Activated naive CD4-positive, alpha-beta T cell treated with anti-CD3 and anti-CD28 coated beads, Interleukin-2, amount 50 U/mL, for 24 hours (primary cell): ENCODE measurements around the gene RAB1B.
"Not testable (repeated sequence)": the region's sequence is repeated elsewhere in the genome, so short reads cannot be mapped to it uniquely, and the experiment has no call there.

ENCODE experiments used
- H3K27ac Mint-ChIP-seq: one replicate; pipeline ENCODE4 v1.8.0; 2021; ENCODE audit warnings: mild to moderate bottlenecking, mixed read lengths
- H3K27me3 Mint-ChIP-seq: one replicate; pipeline ENCODE4 v1.8.0; 2021; ENCODE audit warnings: mixed read lengths
- H3K36me3 Mint-ChIP-seq: one replicate; pipeline ENCODE4 v1.8.0; 2021; ENCODE audit warnings: mixed read lengths
- H3K4me1 Mint-ChIP-seq: one replicate; pipeline ENCODE4 v1.8.0; 2021; ENCODE audit warnings: mixed read lengths
- H3K4me3 Mint-ChIP-seq: one replicate; pipeline ENCODE4 v1.8.0; 2021; ENCODE audit warnings: mild to moderate bottlenecking, mixed read lengths
- H3K9me3 Mint-ChIP-seq: one replicate; pipeline ENCODE4 v1.8.0; 2021; ENCODE audit warnings: mixed read lengths

Gene RAB1B

GRCh38 chr11:66272596-66272995 lies 4.2 kb downstream of the RAB1B start:
- H3K4me1 Mint-ChIP-seq = peaks cover 39% of the 10 kb centered on the region
- peaks cover 8% of the 10 kb centered on the region for H3K36me3 Mint-ChIP-seq
- peak overlapping the region; percentile 77 for H3K27ac Mint-ChIP-seq
- H3K4me3 Mint-ChIP-seq = peak overlapping the region; percentile 23
- H3K9me3 Mint-ChIP-seq = no peaks in the 10 kb centered on the region
- H3K27me3 Mint-ChIP-seq = no peaks in the 10 kb centered on the region

- peaks cover 38% of the 10 kb centered on the region for H3K4me1 Mint-ChIP-seq
- no peak overlapping the region for H3K4me3 Mint-ChIP-seq
- no peak overlapping the region for H3K27ac Mint-ChIP-seq
- H3K27me3 Mint-ChIP-seq = no peaks in the 10 kb centered on the region
- H3K9me3 Mint-ChIP-seq = no peaks in the 10 kb centered on the region
- peaks cover 8% of the 10 kb centered on the region for H3K36me3 Mint-ChIP-seq
Measured at GRCh38 chr11:66274219-66274618, 5.8 kb downstream of the RAB1B start.

- no peaks in the 10 kb centered on the region for H3K9me3 Mint-ChIP-seq
- peaks cover 8% of the 10 kb centered on the region for H3K36me3 Mint-ChIP-seq
- no peak overlapping the region for H3K4me3 Mint-ChIP-seq
- H3K27ac Mint-ChIP-seq = peak overlapping the region; percentile 65
- peaks cover 31% of the 10 kb centered on the region for H3K4me1 Mint-ChIP-seq
- H3K27me3 Mint-ChIP-seq = no peaks in the 10 kb centered on the region
Measured at GRCh38 chr11:66275396-66275795, 7.0 kb downstream of the RAB1B start.

DNA sequence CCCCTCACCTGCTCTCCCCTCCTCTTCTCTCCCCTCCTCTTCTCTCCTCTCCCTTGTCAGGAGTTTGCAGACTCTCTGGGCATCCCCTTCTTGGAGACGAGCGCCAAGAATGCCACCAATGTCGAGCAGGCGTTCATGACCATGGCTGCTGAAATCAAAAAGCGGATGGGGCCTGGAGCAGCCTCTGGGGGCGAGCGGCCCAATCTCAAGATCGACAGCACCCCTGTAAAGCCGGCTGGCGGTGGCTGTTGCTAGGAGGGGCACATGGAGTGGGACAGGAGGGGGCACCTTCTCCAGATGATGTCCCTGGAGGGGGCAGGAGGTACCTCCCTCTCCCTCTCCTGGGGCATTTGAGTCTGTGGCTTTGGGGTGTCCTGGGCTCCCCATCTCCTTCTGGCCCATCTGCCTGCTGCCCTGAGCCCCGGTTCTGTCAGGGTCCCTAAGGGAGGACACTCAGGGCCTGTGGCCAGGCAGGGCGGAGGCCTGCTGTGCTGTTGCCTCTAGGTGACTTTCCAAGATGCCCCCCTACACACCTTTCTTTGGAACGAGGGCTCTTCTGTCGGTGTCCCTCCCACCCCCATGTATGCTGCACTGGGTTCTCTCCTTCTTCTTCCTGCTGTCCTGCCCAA lies 7.7 kb downstream of the RAB1B start:
- no peaks in the 10 kb centered on the region for H3K9me3 Mint-ChIP-seq
- no peak overlapping the region for H3K27ac Mint-ChIP-seq
- H3K4me3 Mint-ChIP-seq = no peak overlapping the region
- peaks cover under 1% of the 10 kb centered on the region for H3K27me3 Mint-ChIP-seq
- H3K4me1 Mint-ChIP-seq = peaks cover 28% of the 10 kb centered on the region
- peaks cover 6% of the 10 kb centered on the region for H3K36me3 Mint-ChIP-seq

GRCh38 chr11:66276619-66277018 lies 8.2 kb downstream of the RAB1B start:
- not testable (repeated sequence) for H3K9me3 Mint-ChIP-seq, H3K27ac Mint-ChIP-seq, H3K4me3 Mint-ChIP-seq, H3K36me3 Mint-ChIP-seq, H3K27me3 Mint-ChIP-seq
- peaks cover 32% of the 10 kb centered on the region for H3K4me1 Mint-ChIP-seq

GRCh38 chr11:66277064-66277463 lies 8.6 kb downstream of the RAB1B start:
- not testable (repeated sequence) for H3K36me3 Mint-ChIP-seq, H3K9me3 Mint-ChIP-seq, H3K27ac Mint-ChIP-seq, H3K27me3 Mint-ChIP-seq
- peak overlapping the region; percentile 26 for H3K4me3 Mint-ChIP-seq
- peaks cover 31% of the 10 kb centered on the region for H3K4me1 Mint-ChIP-seq

DNA sequence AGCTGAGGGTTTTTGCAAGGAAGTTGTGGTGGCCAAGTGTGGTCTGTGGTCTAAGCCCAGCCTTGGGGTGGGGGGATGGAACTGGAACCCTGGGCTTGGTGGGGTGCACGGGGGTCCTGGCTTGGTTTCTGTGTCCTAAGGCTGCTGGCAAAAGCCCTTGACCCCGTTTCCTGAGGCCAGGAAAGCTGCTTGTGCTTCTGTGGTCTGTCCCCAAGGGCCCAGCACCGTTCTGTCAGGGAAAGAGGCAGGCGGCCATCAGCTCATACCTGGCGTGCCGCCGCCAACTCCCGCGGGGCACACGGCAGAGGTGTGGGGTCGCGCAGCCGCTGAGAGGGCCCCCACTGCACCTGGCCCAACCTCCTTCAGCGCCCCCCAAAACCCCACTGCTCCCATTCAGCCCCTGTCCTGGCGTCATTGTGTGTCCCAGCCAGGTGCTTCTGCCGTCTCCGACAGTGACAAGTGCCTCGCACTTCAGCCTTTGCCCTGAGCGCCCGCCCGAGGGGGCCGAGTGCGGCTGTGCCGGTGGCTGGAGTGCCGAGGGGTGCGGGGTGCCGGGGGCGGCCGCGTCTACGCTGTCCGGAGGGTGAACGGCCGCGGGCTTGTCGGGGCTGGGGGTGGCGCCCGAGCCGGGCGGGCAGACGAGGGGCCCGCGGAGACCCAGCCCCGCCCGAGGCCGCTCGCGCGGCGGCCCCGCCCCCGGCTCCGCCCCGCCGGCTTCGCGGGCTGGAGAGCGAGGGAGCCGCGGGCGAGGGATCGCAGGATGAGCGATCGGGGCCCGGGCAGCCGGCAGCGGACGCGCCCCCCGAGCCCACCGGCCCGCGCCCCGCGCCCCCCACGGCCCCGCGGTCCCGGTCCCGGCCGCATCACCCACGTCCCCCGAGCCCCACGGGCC lies 9.3 kb downstream of the RAB1B start, which contains the start of gene CNIH2:
CNIH2 (plus strand) TSS at position 705 of the 892 bp plus-strand sequence. CDS start 282 bp downstream, outside the sequence.
- Mint-ChIP-seq H3K9me3 (no peaks in the 10 kb centered on the region), H3K36me3 (peaks cover 5% of the 10 kb centered on the region), H3K4me3 (peak within 1 kb of the TSS; percentile 66), H3K4me1 (peaks cover 34% of the 10 kb centered on the region), H3K27ac (peak within 1 kb of the TSS; percentile 62), H3K27me3 (peaks cover 1% of the 10 kb centered on the region)

DNA sequence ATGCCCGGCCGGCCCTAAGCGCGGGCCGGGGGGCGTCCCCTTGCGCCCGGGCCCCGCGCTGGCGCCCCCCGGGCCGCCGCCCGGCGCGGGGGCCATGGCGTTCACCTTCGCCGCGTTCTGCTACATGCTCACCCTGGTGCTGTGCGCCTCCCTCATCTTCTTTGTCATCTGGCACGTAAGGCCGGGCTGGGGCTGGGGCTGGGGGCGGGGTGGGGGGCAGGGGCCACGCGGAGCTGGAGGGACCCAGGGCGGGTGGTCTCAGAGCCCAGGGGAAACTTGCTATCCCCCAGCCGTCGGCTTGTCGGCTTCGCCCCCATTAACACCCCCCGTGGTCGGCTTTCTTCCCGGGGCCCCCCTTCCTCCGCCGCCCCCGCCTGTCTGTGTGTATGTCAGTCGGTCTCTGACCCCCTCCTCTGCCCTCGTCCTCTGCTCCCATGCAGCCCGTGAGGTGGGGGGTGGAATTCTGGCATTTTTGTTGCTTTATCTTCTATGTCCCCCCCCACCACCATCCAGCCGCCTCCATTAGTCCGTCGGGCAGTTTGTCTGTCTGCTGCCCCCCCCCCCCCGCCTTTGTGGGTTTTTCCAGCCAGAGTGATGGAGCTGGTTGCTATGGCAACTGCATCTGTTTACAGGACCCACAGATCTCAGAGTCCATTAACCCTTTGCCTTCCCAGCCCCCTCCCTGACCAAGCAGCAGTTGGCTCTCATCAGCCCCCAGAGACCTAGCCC lies 10.1 kb downstream of the RAB1B start:
- peak overlapping the region; percentile 66 for H3K4me3 Mint-ChIP-seq
- no peaks in the 10 kb centered on the region for H3K9me3 Mint-ChIP-seq
- peaks cover 37% of the 10 kb centered on the region for H3K4me1 Mint-ChIP-seq
- peak overlapping the region; percentile 62 for H3K27ac Mint-ChIP-seq
- H3K36me3 Mint-ChIP-seq = peaks cover 2% of the 10 kb centered on the region
- H3K27me3 Mint-ChIP-seq = peaks cover 1% of the 10 kb centered on the region

- peaks cover 35% of the 10 kb centered on the region for H3K4me1 Mint-ChIP-seq
- peaks cover 1% of the 10 kb centered on the region for H3K27me3 Mint-ChIP-seq
- no peak overlapping the region for H3K27ac Mint-ChIP-seq
- peak overlapping the region; percentile 66 for H3K4me3 Mint-ChIP-seq
- no peaks in the 10 kb centered on the region for H3K9me3 Mint-ChIP-seq
- H3K36me3 Mint-ChIP-seq = no peaks in the 10 kb centered on the region
Measured at GRCh38 chr11:66279092-66279734, 10.8 kb downstream of the RAB1B start.

GRCh38 chr11:66280428-66280827 lies 12.0 kb downstream of the RAB1B start:
- H3K36me3 Mint-ChIP-seq = no peaks in the 10 kb centered on the region
- H3K4me1 Mint-ChIP-seq = peaks cover 35% of the 10 kb centered on the region
- no peak overlapping the region for H3K4me3 Mint-ChIP-seq
- H3K9me3 Mint-ChIP-seq = no peaks in the 10 kb centered on the region
- peaks cover 1% of the 10 kb centered on the region for H3K27me3 Mint-ChIP-seq
- H3K27ac Mint-ChIP-seq = no peak overlapping the region

DNA sequence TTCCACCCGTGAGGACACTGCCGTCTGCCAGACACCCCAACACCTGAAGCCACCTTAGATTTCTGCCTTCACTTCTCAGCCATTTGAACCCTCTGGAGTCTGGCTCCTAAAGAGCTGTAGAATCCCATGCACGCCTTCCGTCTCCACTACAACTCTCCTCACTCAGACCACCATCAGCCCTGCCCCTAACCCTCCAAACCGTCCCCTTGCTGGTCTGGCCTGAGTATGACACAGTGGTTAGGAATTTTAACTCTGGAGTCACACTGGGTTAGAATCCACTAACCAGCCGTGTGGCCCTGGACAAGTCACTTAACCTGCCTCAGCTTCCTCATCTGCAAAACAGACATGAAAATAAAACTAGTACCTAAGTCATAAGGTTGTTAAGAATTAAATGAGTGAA lies 12.6 kb downstream of the RAB1B start:
- peak overlapping the region; percentile 20 for H3K4me3 Mint-ChIP-seq
- peak overlapping the region; percentile 65 for H3K27ac Mint-ChIP-seq
- peaks cover 1% of the 10 kb centered on the region for H3K27me3 Mint-ChIP-seq
- peaks cover 35% of the 10 kb centered on the region for H3K4me1 Mint-ChIP-seq
- no peaks in the 10 kb centered on the region for H3K9me3 Mint-ChIP-seq
- no peaks in the 10 kb centered on the region for H3K36me3 Mint-ChIP-seq

DNA sequence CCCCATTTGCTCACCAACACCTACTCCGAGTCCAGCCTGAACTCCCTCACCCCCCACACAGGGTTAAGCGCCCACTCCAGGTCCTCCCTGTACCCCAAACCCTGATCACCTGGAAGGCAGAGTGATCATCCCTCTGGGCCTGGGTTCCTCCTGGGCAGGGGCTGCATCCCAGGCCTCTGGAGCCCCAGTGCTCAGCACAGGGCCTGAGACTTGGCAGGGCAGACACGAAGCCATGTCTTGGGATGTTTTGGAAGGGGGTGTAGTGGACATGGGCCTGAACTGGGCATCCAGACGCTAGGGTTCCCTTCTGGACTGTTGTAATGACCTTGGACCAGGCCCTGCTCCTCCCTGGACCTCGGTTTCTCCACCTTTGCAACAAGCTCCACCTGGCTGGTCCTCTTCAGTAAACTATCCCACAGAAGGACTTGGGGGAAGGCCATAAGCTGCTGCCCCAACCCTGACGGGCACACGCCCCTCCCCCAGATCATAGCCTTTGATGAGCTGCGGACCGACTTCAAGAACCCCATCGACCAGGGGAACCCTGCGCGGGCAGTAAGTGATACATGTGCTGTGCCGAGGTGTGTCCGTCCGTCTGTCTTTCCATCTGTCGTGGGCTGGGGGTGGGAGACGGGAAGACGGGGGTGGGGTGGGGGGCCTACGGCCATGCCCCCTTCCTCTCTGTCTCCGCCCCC lies 13.5 kb downstream of the RAB1B start:
- Mint-ChIP-seq H3K27me3 (peaks cover 1% of the 10 kb centered on the region), H3K4me1 (peaks cover 38% of the 10 kb centered on the region), H3K27ac (peak overlapping the region; percentile 51), H3K36me3 (no peaks in the 10 kb centered on the region), H3K9me3 (no peaks in the 10 kb centered on the region), H3K4me3 (peak overlapping the region; percentile 42)

DNA sequence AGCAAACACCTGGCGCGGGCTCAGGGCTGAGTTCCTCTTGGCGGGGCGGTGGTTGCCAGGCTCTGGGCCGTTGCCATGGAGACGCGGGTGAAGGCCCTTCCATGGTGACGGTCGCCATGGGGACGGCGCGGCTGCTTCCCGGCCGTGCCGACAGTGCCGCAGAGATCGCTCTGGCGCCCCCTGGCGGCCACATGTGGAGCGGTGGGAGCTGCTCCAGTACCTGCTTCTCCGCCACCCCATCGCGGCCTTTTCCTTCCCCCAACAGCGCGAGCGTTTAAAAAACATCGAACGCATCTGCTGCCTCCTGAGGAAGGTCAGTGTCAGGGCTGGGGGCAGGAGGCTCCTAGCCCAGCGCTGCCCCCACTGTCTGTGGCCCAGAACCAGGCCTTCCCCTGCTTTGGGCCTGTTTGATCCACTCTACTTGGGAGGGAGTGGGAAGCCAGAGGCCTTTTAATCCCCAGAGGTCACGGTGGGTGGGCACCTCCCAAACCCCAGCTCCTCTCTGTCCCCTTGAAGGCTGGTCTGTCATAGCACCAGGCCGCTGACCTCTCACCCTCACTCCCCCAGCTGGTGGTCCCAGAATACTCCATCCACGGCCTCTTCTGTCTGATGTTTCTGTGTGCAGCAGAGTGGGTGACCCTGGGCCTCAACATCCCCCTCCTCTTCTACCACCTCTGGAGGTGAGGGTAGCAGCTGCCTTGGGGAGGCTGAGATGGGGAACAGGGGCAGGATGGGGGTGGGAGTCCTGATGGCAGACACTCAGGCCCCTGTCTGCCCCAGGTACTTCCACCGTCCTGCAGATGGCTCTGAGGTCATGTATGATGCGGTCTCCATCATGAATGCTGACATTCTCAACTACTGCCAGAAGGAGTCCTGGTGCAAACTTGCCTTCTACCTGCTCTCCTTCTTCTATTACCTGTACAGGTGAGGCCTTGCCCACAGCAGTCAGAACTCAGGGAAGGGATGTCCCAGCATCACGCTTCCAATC lies 14.3 kb downstream of the RAB1B start:
- H3K27ac Mint-ChIP-seq = peak overlapping the region; percentile 46
- H3K9me3 Mint-ChIP-seq = no peaks in the 10 kb centered on the region
- H3K4me3 Mint-ChIP-seq = peak overlapping the region; percentile 42
- peaks cover 44% of the 10 kb centered on the region for H3K4me1 Mint-ChIP-seq
- H3K36me3 Mint-ChIP-seq = no peaks in the 10 kb centered on the region
- H3K27me3 Mint-ChIP-seq = peaks cover 1% of the 10 kb centered on the region
